ENCODE data around the gene FATE1.

Gene FATE1

GRCh38 chrX:151715752-151716151 is at the start of gene FATE1:
Gene FATE1, plus strand, starts transcription at chrX:151716035. Its CDS starts 85 bp downstream, at chrX:151716120.
- H3K9me3 ChIP-seq (ENCODE audit: control insufficient read depth, low read length) = no peaks in the 10 kb centered on the region
- no peaks in the 10 kb centered on the region for H3K27me3 ChIP-seq (ENCODE audit: control insufficient read depth, insufficient read depth, low read length)
- no peak within 1 kb of the TSS for H3K4me3 ChIP-seq (ENCODE audit: low read length)
- H3K4me1 ChIP-seq (ENCODE audit: control insufficient read depth, insufficient read depth, low read length) = no peaks in the 10 kb centered on the region
- no peaks in the 10 kb centered on the region for H3K36me3 ChIP-seq (ENCODE audit: control insufficient read depth, insufficient read depth, low read length)
- H3K9ac ChIP-seq (ENCODE audit: low read length) = no peak within 1 kb of the TSS

- no peaks in the 10 kb centered on the region for H3K36me3 ChIP-seq (ENCODE audit: control insufficient read depth, insufficient read depth, low read length)
- H3K9me3 ChIP-seq (ENCODE audit: control insufficient read depth, low read length) = no peaks in the 10 kb centered on the region
- no peak overlapping the region for H3K9ac ChIP-seq (ENCODE audit: low read length)
- H3K27me3 ChIP-seq (ENCODE audit: control insufficient read depth, insufficient read depth, low read length) = no peaks in the 10 kb centered on the region
- no peak overlapping the region for H3K4me3 ChIP-seq (ENCODE audit: low read length)
- H3K4me1 ChIP-seq (ENCODE audit: control insufficient read depth, insufficient read depth, low read length) = no peaks in the 10 kb centered on the region
These were observed 40.6 kb upstream of the FATE1 start for GRCh38 chrX:151675121-151675746.

GRCh38 chrX:151676196-151676595 is 39.6 kb upstream of the FATE1 start:
- no peaks in the 10 kb centered on the region for H3K27me3 ChIP-seq (ENCODE audit: control insufficient read depth, insufficient read depth, low read length)
- H3K4me1 ChIP-seq (ENCODE audit: control insufficient read depth, insufficient read depth, low read length) = no peaks in the 10 kb centered on the region
- no peak overlapping the region for H3K4me3 ChIP-seq (ENCODE audit: low read length)
- H3K9ac ChIP-seq (ENCODE audit: low read length) = no peak overlapping the region
- H3K36me3 ChIP-seq (ENCODE audit: control insufficient read depth, insufficient read depth, low read length) = no peaks in the 10 kb centered on the region
- H3K9me3 ChIP-seq (ENCODE audit: control insufficient read depth, low read length) = no peaks in the 10 kb centered on the region

- Histone ChIP-seq H3K9ac (ENCODE audit: low read length) (no peak overlapping the region), H3K9me3 (ENCODE audit: control insufficient read depth, low read length) (no peaks in the 10 kb centered on the region), H3K27me3 (ENCODE audit: control insufficient read depth, insufficient read depth, low read length) (no peaks in the 10 kb centered on the region), H3K4me3 (ENCODE audit: low read length) (no peak overlapping the region), H3K4me1 (ENCODE audit: control insufficient read depth, insufficient read depth, low read length) (no peaks in the 10 kb centered on the region), H3K36me3 (ENCODE audit: control insufficient read depth, insufficient read depth, low read length) (no peaks in the 10 kb centered on the region)
These were observed 35.9 kb upstream of the FATE1 start for GRCh38 chrX:151679798-151680402.

- no peaks in the 10 kb centered on the region for H3K4me1 ChIP-seq (ENCODE audit: control insufficient read depth, insufficient read depth, low read length)
- H3K4me3 ChIP-seq (ENCODE audit: low read length) = no peak overlapping the region
- H3K27me3 ChIP-seq (ENCODE audit: control insufficient read depth, insufficient read depth, low read length) = no peaks in the 10 kb centered on the region
- no peak overlapping the region for H3K9ac ChIP-seq (ENCODE audit: low read length)
- H3K9me3 ChIP-seq (ENCODE audit: control insufficient read depth, low read length) = no peaks in the 10 kb centered on the region
- H3K36me3 ChIP-seq (ENCODE audit: control insufficient read depth, insufficient read depth, low read length) = no peaks in the 10 kb centered on the region
These were observed 35.0 kb upstream of the FATE1 start for GRCh38 chrX:151680805-151681204.

GRCh38 chrX:151687635-151688034 is 28.2 kb upstream of the FATE1 start:
- Histone ChIP-seq H3K4me3 (ENCODE audit: low read length) (no peak overlapping the region), H3K4me1 (ENCODE audit: control insufficient read depth, insufficient read depth, low read length) (no peaks in the 10 kb centered on the region), H3K9ac (ENCODE audit: low read length) (no peak overlapping the region), H3K9me3 (ENCODE audit: control insufficient read depth, low read length) (no peaks in the 10 kb centered on the region), H3K27me3 (ENCODE audit: control insufficient read depth, insufficient read depth, low read length) (no peaks in the 10 kb centered on the region), H3K36me3 (ENCODE audit: control insufficient read depth, insufficient read depth, low read length) (no peaks in the 10 kb centered on the region)

GRCh38 chrX:151688695-151689094 is 27.1 kb upstream of the FATE1 start:
- no peaks in the 10 kb centered on the region for H3K9me3 ChIP-seq (ENCODE audit: control insufficient read depth, low read length)
- H3K36me3 ChIP-seq (ENCODE audit: control insufficient read depth, insufficient read depth, low read length) = no peaks in the 10 kb centered on the region
- no peak overlapping the region for H3K9ac ChIP-seq (ENCODE audit: low read length)
- no peaks in the 10 kb centered on the region for H3K27me3 ChIP-seq (ENCODE audit: control insufficient read depth, insufficient read depth, low read length)
- H3K4me3 ChIP-seq (ENCODE audit: low read length) = no peak overlapping the region
- H3K4me1 ChIP-seq (ENCODE audit: control insufficient read depth, insufficient read depth, low read length) = no peaks in the 10 kb centered on the region

GRCh38 chrX:151692825-151693224 is 23.0 kb upstream of the FATE1 start:
- Histone ChIP-seq H3K27me3 (ENCODE audit: control insufficient read depth, insufficient read depth, low read length) (no peaks in the 10 kb centered on the region), H3K9me3 (ENCODE audit: control insufficient read depth, low read length) (no peaks in the 10 kb centered on the region), H3K36me3 (ENCODE audit: control insufficient read depth, insufficient read depth, low read length) (no peaks in the 10 kb centered on the region), H3K9ac (ENCODE audit: low read length) (no peak overlapping the region), H3K4me1 (ENCODE audit: control insufficient read depth, insufficient read depth, low read length) (no peaks in the 10 kb centered on the region), H3K4me3 (ENCODE audit: low read length) (no peak overlapping the region)

GRCh38 chrX:151694121-151694520 is 21.7 kb upstream of the FATE1 start:
- H3K9me3 ChIP-seq (ENCODE audit: control insufficient read depth, low read length) = no peaks in the 10 kb centered on the region
- no peaks in the 10 kb centered on the region for H3K27me3 ChIP-seq (ENCODE audit: control insufficient read depth, insufficient read depth, low read length)
- no peaks in the 10 kb centered on the region for H3K36me3 ChIP-seq (ENCODE audit: control insufficient read depth, insufficient read depth, low read length)
- H3K4me1 ChIP-seq (ENCODE audit: control insufficient read depth, insufficient read depth, low read length) = no peaks in the 10 kb centered on the region
- H3K4me3 ChIP-seq (ENCODE audit: low read length) = no peak overlapping the region
- H3K9ac ChIP-seq (ENCODE audit: low read length) = no peak overlapping the region

- Histone ChIP-seq H3K4me1 (ENCODE audit: control insufficient read depth, insufficient read depth, low read length) (no peaks in the 10 kb centered on the region), H3K27me3 (ENCODE audit: control insufficient read depth, insufficient read depth, low read length) (no peaks in the 10 kb centered on the region), H3K36me3 (ENCODE audit: control insufficient read depth, insufficient read depth, low read length) (no peaks in the 10 kb centered on the region), H3K9ac (ENCODE audit: low read length) (no peak within 1 kb of the TSS), H3K9me3 (ENCODE audit: control insufficient read depth, low read length) (no peaks in the 10 kb centered on the region), H3K4me3 (ENCODE audit: low read length) (no peak within 1 kb of the TSS)
These were observed 20.9 kb upstream of the FATE1 start, which contains the start of gene PRRG3 for GRCh38 chrX:151694661-151695582. Gene PRRG3, plus strand, starts transcription at chrX:151695458. Its CDS starts 3,357 bp downstream, at chrX:151698815.

GRCh38 chrX:151695583-151696340 is 20.1 kb upstream of the FATE1 start:
- no peaks in the 10 kb centered on the region for H3K36me3 ChIP-seq (ENCODE audit: control insufficient read depth, insufficient read depth, low read length)
- H3K9me3 ChIP-seq (ENCODE audit: control insufficient read depth, low read length) = no peaks in the 10 kb centered on the region
- H3K4me3 ChIP-seq (ENCODE audit: low read length) = no peak overlapping the region
- no peaks in the 10 kb centered on the region for H3K27me3 ChIP-seq (ENCODE audit: control insufficient read depth, insufficient read depth, low read length)
- no peaks in the 10 kb centered on the region for H3K4me1 ChIP-seq (ENCODE audit: control insufficient read depth, insufficient read depth, low read length)
- H3K9ac ChIP-seq (ENCODE audit: low read length) = no peak overlapping the region

All from mucosa of stomach (tissue), 1 donor.